Spleen (tissue), 11 donors: ENCODE results near the gene RSL24D1. TPM values are rescaled to one million over a fixed set of nuclear protein-coding genes. Genes with fewer than 3 reads are reported as not detected.

Source experiments
- DNase-seq: peaks from one replicate; pipeline ENCODE4 v3.0.0-alpha.2; 2020
- H3K27ac ChIP-seq, 8 donors: fragments of 200-600 bp; sonication (generic) in 7 of 8; 1 replicate in 4 of 8; 2 replicates in 4 of 8; pipeline versions ENCODE4 v1.5.0 to v1.8.0; 2016 to 2021; ENCODE audit warnings: inconsistent platforms in 4 of 8, mild to moderate bottlenecking in 4 of 8, moderate library complexity in 1 of 8
- H3K27me3 ChIP-seq, 7 donors: fragments of 200-600 bp; sonication (generic) in 6 of 7; replicated peaks in 1 of 7; 1 replicate in 4 of 7; 2 replicates in 3 of 7; pipeline versions ENCODE4 v1.5.0 to v1.8.0; 2016 to 2021; ENCODE audit warnings: inconsistent platforms in 3 of 7, mild to moderate bottlenecking in 1 of 7
- H3K36me3 ChIP-seq, 6 donors: fragments of 200-600 bp; sonication (generic) in 5 of 6; 1 replicate in 4 of 6; 2 replicates in 2 of 6; pipeline versions ENCODE4 v1.5.0 to v1.8.0; 2016 to 2021; ENCODE audit warnings: inconsistent platforms in 2 of 6
- H3K4me1 ChIP-seq, 6 donors: fragments of 200-600 bp; sonication (generic) in 5 of 6; 1 replicate in 3 of 6; 2 replicates in 3 of 6; pipeline versions ENCODE4 v1.5.0 to v1.8.0; 2016 to 2021; ENCODE audit warnings: inconsistent platforms in 3 of 6
- H3K4me3 ChIP-seq, 8 donors: fragments of 200-600 bp; sonication (generic) in 7 of 8; 1 replicate in 4 of 8; 2 replicates in 4 of 8; pipeline versions ENCODE4 v1.5.0 to v1.8.0; 2016 to 2021; ENCODE audit warnings: inconsistent platforms in 4 of 8, mild to moderate bottlenecking in 4 of 8, moderate library complexity in 2 of 8
- H3K9me3 ChIP-seq, 8 donors: fragments of 200-600 bp; sonication (generic) in 7 of 8; 1 replicate in 4 of 8; 2 replicates in 4 of 8; pipeline versions ENCODE4 v1.5.0 to v1.8.0; 2016 to 2021; ENCODE audit warnings: inconsistent platforms in 4 of 8
- CTCF ChIP-seq, 11 experiments: fragments of 200-600 bp in 7 of 11; fragments of 450-650 bp in 4 of 11; sonication (generic) in 4 of 11; IDR thresholded peaks in 8 of 11; conservative IDR thresholded peaks in 3 of 11; 1 replicate in 7 of 11; 2 replicates in 4 of 11; pipeline versions ENCODE4 v1.4.0 to v1.8.0; 2016 to 2021; ENCODE audit warnings: antibody characterized with exemption in 11 of 11, inconsistent platforms in 4 of 11, mild to moderate bottlenecking in 1 of 11
- POLR2A ChIP-seq, 3 donors: fragments of 450-650 bp; IDR thresholded peaks; one replicate each; pipeline ENCODE4 v1.5.1; 2017; ENCODE audit warnings: antibody characterized with exemption in 3 of 3, mild to moderate bottlenecking in 1 of 3
- POLR2AphosphoS5 ChIP-seq, 3 donors: sonication (generic); formaldehyde crosslinking; IDR thresholded peaks; one replicate each; pipeline ENCODE4 v1.5.1; 2017; ENCODE audit warnings: antibody characterized with exemption in 3 of 3
- WGBS, 5 donors: extraction: QIAGEN DNeasy Blood & Tissue Kit in 3 of 5; methylation state at CpG; one replicate each; pipeline versions ENCODE4 v1.1.5 to v1.1.7; 2013 to 2018; 5-methylcytosine and 5-hydroxymethylcytosine counted together
- intact Hi-C: fragments of 100-400 bp; cut with DNase I; formaldehyde crosslinking; loops from one replicate; pipeline ENCODE4 v1.15.0; 2023; ENCODE audit warnings: low total_unique reads
- polyA plus RNA-seq, 3 donors: library from polyadenylated mRNA; stranded (reverse); fragments of 200-250 nt; gene quantifications; one replicate each; pipeline ENCODE4 v1.2.1, GENCODE V29; 2013
- total RNA-seq, 7 donors: library from RNA; depleted of rRNA in 3 of 7; stranded (reverse); fragments of >200 nt in 3 of 7; fragmentation: NEBNext Ultra II Directional in 4 of 7; extraction: Animal tissue kit (Norgen Biotek cat#: 25700) in 4 of 7; gene quantifications; one replicate each; pipeline versions ENCODE4 v1.1.0 to v1.2.1, GENCODE V29; 2016 to 2021
- donor health status: healthy with polysubstance abuse.
- donor health status: DM: no; HTN: no; CAD: no; lungs with moderate emphysema.
- donor health status: DM: no; HTN: no; CAD: no.
- donor health status: Bipolar disorder and iron deficiency.
- donor health status: healthy.
- donor health status: DM: no; HTN: no; CAD: no.
- donor health status: DM: yes; HTN: yes; CAD: no.

Gene RSL24D1
- total and polyA plus RNA-seq, 10 donors, result 43.7 to 103 (median 56.0) TPM

DNA sequence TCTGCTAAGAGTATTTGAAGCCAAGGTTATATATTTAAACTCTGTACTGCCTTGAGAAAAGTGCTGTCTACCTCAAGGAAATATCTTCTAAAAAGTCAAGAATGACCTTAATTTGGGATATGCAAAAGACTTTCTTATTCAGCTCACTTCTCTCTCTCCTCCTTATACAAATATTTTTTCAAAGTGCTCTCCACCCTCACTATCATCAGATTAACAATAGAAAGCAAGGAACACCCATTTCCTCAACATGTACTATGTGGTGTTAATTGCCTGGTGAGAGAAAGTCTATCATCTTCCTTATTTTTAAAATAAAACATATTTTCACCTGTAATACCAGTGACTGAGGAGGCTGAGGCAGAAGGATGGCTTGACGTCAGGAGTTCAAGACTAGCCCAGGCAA is 44.4 kb upstream of the RSL24D1 start:
- H3K27ac ChIP-seq, result no peak overlapping the region
- no peak for DNase-seq
- no peaks in the 10 kb centered on the region for H3K27me3 ChIP-seq
- no peaks in the 10 kb centered on the region for H3K9me3 ChIP-seq
- intact Hi-C loops, result no loop called here
- TF ChIP-seq CTCF (IDR thresholded peaks at IDR 0.05 in 8 of 11, conservative IDR thresholded peaks at IDR 0.05 in 3 of 11), result no peak
- no peak for TF ChIP-seq POLR2A (IDR thresholded peaks at IDR 0.05)
- TF ChIP-seq POLR2AphosphoS5 (IDR thresholded peaks at IDR 0.05), result no peak
- H3K4me3 ChIP-seq, result no peak overlapping the region
- H3K36me3 ChIP-seq, result peaks cover 0 to 7% (median 0%) of the 10 kb centered on the region in 6 donors
- WGBS, 5 donors, result 83 to 93% (median 89%) methylated on average over 1 of the region's 1 CpG
- H3K4me1 ChIP-seq, result peaks cover 0 to 59% (median 2%) of the 10 kb centered on the region in 6 donors

DNA sequence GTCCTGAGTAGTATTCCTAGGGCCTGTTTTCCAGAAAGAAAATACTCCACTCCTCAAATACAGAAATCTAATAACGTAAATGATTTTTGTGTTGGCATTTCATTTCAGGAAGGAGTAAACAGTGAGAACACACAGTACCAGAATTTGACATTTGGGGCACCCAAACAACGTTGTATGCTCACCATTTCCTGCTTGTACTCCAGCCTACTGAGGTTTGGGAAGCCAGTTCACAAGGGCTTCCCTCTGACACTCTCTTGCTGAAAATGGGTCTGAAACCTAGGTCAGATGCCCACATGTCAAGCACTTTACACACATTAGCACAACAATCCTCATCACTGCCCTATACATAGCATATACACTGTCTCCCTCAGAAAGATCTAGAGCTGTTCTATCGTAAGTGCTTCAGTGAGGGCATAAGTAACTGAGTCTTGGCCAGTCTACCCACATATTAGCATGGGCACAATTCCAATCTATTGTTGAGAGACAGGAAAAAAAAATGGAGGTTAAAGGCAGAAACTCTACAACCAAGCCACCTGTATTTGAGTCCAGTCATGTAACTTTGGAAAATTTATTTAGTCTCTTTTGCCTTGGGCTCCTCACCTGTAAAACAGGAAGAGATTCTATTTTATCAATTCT is 43.5 kb upstream of the RSL24D1 start:
- 63 to 76% (median 73%) methylated on average over 3 of the region's 3 CpGs for WGBS, 5 donors
- no peaks in the 10 kb centered on the region for H3K27me3 ChIP-seq
- DNase-seq, result no peak
- no peak for TF ChIP-seq POLR2A (IDR thresholded peaks at IDR 0.05)
- no peak for TF ChIP-seq CTCF (IDR thresholded peaks at IDR 0.05 in 8 of 11, conservative IDR thresholded peaks at IDR 0.05 in 3 of 11)
- TF ChIP-seq POLR2AphosphoS5 (IDR thresholded peaks at IDR 0.05), result no peak
- H3K27ac ChIP-seq, result peak overlapping the region in 3 of 8 donors; percentile 5 to 41 (median 19)
- peaks cover 0 to 7% (median 0%) of the 10 kb centered on the region in 6 donors for H3K36me3 ChIP-seq
- H3K9me3 ChIP-seq, result no peaks in the 10 kb centered on the region
- peaks cover 0 to 52% (median 2%) of the 10 kb centered on the region in 6 donors for H3K4me1 ChIP-seq
- H3K4me3 ChIP-seq, result no peak overlapping the region
- intact Hi-C loops, result no loop called here

GRCh38 chr15:55239440-55240124 is 42.8 kb upstream of the RSL24D1 start:
- no peak for TF ChIP-seq POLR2A (IDR thresholded peaks at IDR 0.05)
- no peak for TF ChIP-seq CTCF (IDR thresholded peaks at IDR 0.05 in 8 of 11, conservative IDR thresholded peaks at IDR 0.05 in 3 of 11)
- no peak for TF ChIP-seq POLR2AphosphoS5 (IDR thresholded peaks at IDR 0.05)
- H3K9me3 ChIP-seq, result no peaks in the 10 kb centered on the region
- intact Hi-C loops, result no loop called here
- 75 to 94% (median 87%) methylated on average over 5 of the region's 5 CpGs for WGBS, 5 donors
- peaks cover 0 to 45% (median 2%) of the 10 kb centered on the region in 6 donors for H3K4me1 ChIP-seq
- H3K27me3 ChIP-seq, result no peaks in the 10 kb centered on the region
- no peak for DNase-seq
- peak overlapping the region in 2 of 8 donors; percentile 19 to 28 for H3K27ac ChIP-seq
- H3K4me3 ChIP-seq, result no peak overlapping the region
- peaks cover 0 to 7% (median 0%) of the 10 kb centered on the region in 6 donors for H3K36me3 ChIP-seq

GRCh38 chr15:55238877-55239276 is 42.1 kb upstream of the RSL24D1 start:
- no peak overlapping the region for H3K4me3 ChIP-seq
- H3K9me3 ChIP-seq, result no peaks in the 10 kb centered on the region
- no peak overlapping the region for H3K27ac ChIP-seq
- DNase-seq, result no peak
- H3K36me3 ChIP-seq, result peaks cover 0 to 14% (median 0%) of the 10 kb centered on the region in 6 donors
- H3K4me1 ChIP-seq, result peaks cover 0 to 45% (median 2%) of the 10 kb centered on the region in 6 donors
- TF ChIP-seq POLR2AphosphoS5 (IDR thresholded peaks at IDR 0.05) (no peak), CTCF (IDR thresholded peaks at IDR 0.05 in 8 of 11, conservative IDR thresholded peaks at IDR 0.05 in 3 of 11) (no peak), POLR2A (IDR thresholded peaks at IDR 0.05) (no peak)
- 91 to 98% (median 96%) methylated on average over 2 of the region's 2 CpGs for WGBS, 5 donors
- intact Hi-C loops, result no loop called here
- H3K27me3 ChIP-seq, result no peaks in the 10 kb centered on the region
